GM12878 (cell line): ENCODE measurements around the gene CIAO2A.

ENCODE experiments used
- BCL3 ChIP-seq: IDR thresholded peaks from 2 replicates; pipeline ENCODE4 v1.6.1; 2011; ENCODE audit warnings: borderline replicate concordance, low read depth, mild to moderate bottlenecking, moderate library complexity, low read length; ENCODE audit not compliant: insufficient read depth, poor library complexity, severe bottlenecking
- CTCF ChIP-seq, 3 experiments: IDR thresholded peaks in 2 of 3; conservative IDR thresholded peaks in 1 of 3; 2 replicates each; pipeline ENCODE4 v1.5.1; 2011; ENCODE audit warnings: low read depth in 3 of 3, low read length in 3 of 3, mild to moderate bottlenecking in 3 of 3, control low read depth in 2 of 3, moderate library complexity in 2 of 3, inconsistent platforms in 1 of 3, mixed read lengths in 1 of 3; ENCODE audit not compliant: control insufficient read depth in 2 of 3, insufficient read depth in 1 of 3; ENCODE audit errors: extremely low read depth in 1 of 3
- E2F8 ChIP-seq: fragments of 450-650 bp; IDR thresholded peaks from 2 replicates; pipeline ENCODE4 v1.6.1; 2018; ENCODE audit warnings: mild to moderate bottlenecking, low read depth, moderate library complexity; ENCODE audit not compliant: partially characterized antibody
- FOXM1 ChIP-seq: IDR thresholded peaks from 2 replicates; pipeline ENCODE4 v1.6.1; 2012; ENCODE audit warnings: low read depth, mild to moderate bottlenecking, inconsistent platforms, low read length, moderate library complexity
- GABPA ChIP-seq: IDR thresholded peaks from 2 replicates; pipeline ENCODE4 v1.6.1; 2014; ENCODE audit warnings: antibody characterized with exemption, low read depth, mild to moderate bottlenecking, inconsistent platforms
- JUND ChIP-seq: IDR thresholded peaks from 2 replicates; pipeline ENCODE4 v1.6.1; 2012; ENCODE audit warnings: low read depth, mild to moderate bottlenecking, low read length, improper control_type of control experiment, moderate library complexity
- MXI1 ChIP-seq: fragments of 150-350 bp; IDR thresholded peaks from 2 replicates; pipeline ENCODE4 v1.6.1; 2011; ENCODE audit warnings: low read depth, mild to moderate bottlenecking, inconsistent platforms, low read length, improper control_type of control experiment
- MYC ChIP-seq: IDR thresholded peaks from 2 replicates; pipeline ENCODE4 v1.6.1; 2011; ENCODE audit warnings: mild to moderate bottlenecking, low read length, moderate library complexity, inconsistent platforms; ENCODE audit not compliant: insufficient read depth, insufficient replicate concordance, insufficient read length, severe bottlenecking
- NFIC ChIP-seq: IDR thresholded peaks from 2 replicates; pipeline ENCODE4 v1.6.1; 2012; ENCODE audit warnings: low read depth, mild to moderate bottlenecking, inconsistent platforms, low read length, moderate library complexity
- POLR2A ChIP-seq: IDR thresholded peaks from 2 replicates; pipeline ENCODE4 v1.6.1; 2011; ENCODE audit warnings: low read depth, mild to moderate bottlenecking, low read length
- POLR2AphosphoS5 ChIP-seq: IDR thresholded peaks from 2 replicates; pipeline ENCODE4 v1.6.1; 2011; ENCODE audit warnings: mild to moderate bottlenecking, low read length, inconsistent platforms
- TARDBP ChIP-seq: IDR thresholded peaks from 2 replicates; pipeline ENCODE4 v1.6.1; 2016; ENCODE audit warnings: borderline replicate concordance
- ZBTB33 ChIP-seq: fragments of 450-650 bp; IDR thresholded peaks from 2 replicates; pipeline ENCODE4 v1.6.1; 2017; ENCODE audit warnings: mild to moderate bottlenecking
- ZNF384 ChIP-seq: IDR thresholded peaks from 2 replicates; pipeline ENCODE4 v1.6.1; 2012; ENCODE audit warnings: low read depth, mild to moderate bottlenecking, low read length, improper control_type of control experiment, borderline replicate concordance

- TF ChIP-seq NFIC (no peak), E2F8 (no peak), CTCF (IDR thresholded peaks at IDR 0.05 in 2 of 3, conservative IDR thresholded peaks at IDR 0.05 in 1 of 3; ENCODE audit: control insufficient read depth in 2 of 3, extremely low read depth in 1 of 3, insufficient read depth in 1 of 3, low read depth in 3 of 3, low read length in 3 of 3) (no peak), ZBTB33 (no peak), POLR2A (no peak), TARDBP (no peak), GABPA (no peak), FOXM1 (no peak), JUND (no peak), ZNF384 (no peak), MYC (no peak), BCL3 (no peak), POLR2AphosphoS5 (no peak), MXI1 (no peak)
Observed at GRCh38 chr15:64038878-64039610, 54.6 kb downstream of the CIAO2A start.
